Right atrium auricular region (tissue), 2 donors: ENCODE measurements around the gene ITGB6. TPM values are rescaled to one million over a fixed set of nuclear protein-coding genes. Genes with fewer than 3 reads are reported as not detected.

Experiments
- DNase-seq: peaks from one replicate; pipeline ENCODE4 v3.0.0-alpha.2; 2019; ENCODE audit warnings: low spot score
- H3K27ac ChIP-seq, 2 donors: fragments of 200-600 bp; sonication (generic); 1 replicate in 1 of 2; 2 replicates in 1 of 2; pipeline ENCODE4 v1.5.1; 2016 to 2019
- H3K27me3 ChIP-seq, 2 donors: fragments of 200-600 bp; sonication (generic); one replicate each; pipeline versions ENCODE4 v1.5.1 to v1.6.0; 2017 to 2019
- H3K36me3 ChIP-seq: fragments of 200-600 bp; sonication (generic); one replicate; pipeline ENCODE4 v1.5.1; 2016
- H3K4me1 ChIP-seq, 2 donors: fragments of 200-600 bp; sonication (generic); one replicate each; pipeline versions ENCODE4 v1.5.1 to v1.6.0; 2017 to 2019
- H3K4me3 ChIP-seq, 2 donors: fragments of 200-600 bp; sonication (generic); 1 replicate in 1 of 2; 2 replicates in 1 of 2; pipeline ENCODE4 v1.5.1; 2017 to 2019; ENCODE audit warnings: mild to moderate bottlenecking in 1 of 2, moderate library complexity in 1 of 2
- H3K9me3 ChIP-seq, 2 donors: fragments of 200-600 bp; sonication (generic); one replicate each; pipeline ENCODE4 v1.5.1; 2019
- total RNA-seq, 2 donors: library from RNA; depleted of rRNA; stranded (reverse); fragments of >200 nt; gene quantifications; one replicate each; pipeline ENCODE4 v1.1.0, GENCODE V29; 2016
- TF ChIP-seq, protein P1 (sequence below), 2 donors: fragments of 200-600 bp; sonication (generic); IDR thresholded peaks; one replicate each; pipeline ENCODE4 v1.5.1; 2019; ENCODE audit warnings: antibody characterized with exemption in 2 of 2

ITGB6 gene
- total RNA-seq, 2 donors from 2014 or later = 0.20 to 0.30 TPM

GRCh38 chr2:160205505-160205904 lies 5.4 kb upstream of the ITGB6 start:
- Histone ChIP-seq H3K4me1 (peaks cover 0 to 21% of the 10 kb centered on the region in 2 donors), H3K4me3 (no peak overlapping the region), H3K9me3 (no peaks in the 10 kb centered on the region), H3K27me3 (no peaks in the 10 kb centered on the region), H3K36me3 (no peaks in the 10 kb centered on the region), H3K27ac (no peak overlapping the region)
- no peak for DNase-seq
- TF ChIP-seq, protein P1, sequence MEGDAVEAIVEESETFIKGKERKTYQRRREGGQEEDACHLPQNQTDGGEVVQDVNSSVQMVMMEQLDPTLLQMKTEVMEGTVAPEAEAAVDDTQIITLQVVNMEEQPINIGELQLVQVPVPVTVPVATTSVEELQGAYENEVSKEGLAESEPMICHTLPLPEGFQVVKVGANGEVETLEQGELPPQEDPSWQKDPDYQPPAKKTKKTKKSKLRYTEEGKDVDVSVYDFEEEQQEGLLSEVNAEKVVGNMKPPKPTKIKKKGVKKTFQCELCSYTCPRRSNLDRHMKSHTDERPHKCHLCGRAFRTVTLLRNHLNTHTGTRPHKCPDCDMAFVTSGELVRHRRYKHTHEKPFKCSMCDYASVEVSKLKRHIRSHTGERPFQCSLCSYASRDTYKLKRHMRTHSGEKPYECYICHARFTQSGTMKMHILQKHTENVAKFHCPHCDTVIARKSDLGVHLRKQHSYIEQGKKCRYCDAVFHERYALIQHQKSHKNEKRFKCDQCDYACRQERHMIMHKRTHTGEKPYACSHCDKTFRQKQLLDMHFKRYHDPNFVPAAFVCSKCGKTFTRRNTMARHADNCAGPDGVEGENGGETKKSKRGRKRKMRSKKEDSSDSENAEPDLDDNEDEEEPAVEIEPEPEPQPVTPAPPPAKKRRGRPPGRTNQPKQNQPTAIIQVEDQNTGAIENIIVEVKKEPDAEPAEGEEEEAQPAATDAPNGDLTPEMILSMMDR (IDR thresholded peaks at IDR 0.05) = no peak

DNA sequence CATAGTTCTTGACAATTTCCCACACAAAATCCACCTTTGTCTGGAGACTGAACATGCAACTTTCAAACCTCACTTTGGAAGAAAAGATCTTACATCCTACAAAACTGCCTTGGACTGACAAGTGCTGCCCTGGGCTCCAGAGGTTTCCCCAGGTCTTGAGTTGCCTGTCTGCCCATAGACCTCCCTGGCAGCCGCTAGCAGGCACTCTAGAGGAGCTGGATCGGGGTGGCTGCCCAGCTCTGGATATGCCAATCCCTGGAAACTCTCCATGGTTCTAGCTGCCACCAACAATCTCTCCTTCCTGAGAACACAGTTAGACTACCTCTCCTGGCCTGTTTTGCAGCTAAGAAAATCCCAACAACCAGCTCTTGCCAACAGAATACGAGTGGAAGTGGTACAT lies 3.4 kb upstream of the ITGB6 start:
- Histone ChIP-seq H3K4me1 (peaks cover 0 to 9% of the 10 kb centered on the region in 2 donors), H3K27me3 (no peaks in the 10 kb centered on the region), H3K9me3 (no peaks in the 10 kb centered on the region), H3K27ac (no peak overlapping the region), H3K4me3 (no peak overlapping the region), H3K36me3 (no peaks in the 10 kb centered on the region)
- DNase-seq = no peak
- TF ChIP-seq, protein P1 (IDR thresholded peaks at IDR 0.05) = no peak

GRCh38 chr2:160203007-160203406 lies 2.9 kb upstream of the ITGB6 start:
- H3K27ac ChIP-seq = no peak overlapping the region
- H3K27me3 ChIP-seq = no peaks in the 10 kb centered on the region
- H3K4me1 ChIP-seq = peaks cover 0 to 5% of the 10 kb centered on the region in 2 donors
- no peaks in the 10 kb centered on the region for H3K36me3 ChIP-seq
- no peaks in the 10 kb centered on the region for H3K9me3 ChIP-seq
- TF ChIP-seq, protein P1 (IDR thresholded peaks at IDR 0.05) = no peak
- DNase-seq = no peak
- no peak overlapping the region for H3K4me3 ChIP-seq

- H3K27ac ChIP-seq = no peak overlapping the region
- H3K4me3 ChIP-seq = no peak overlapping the region
- no peaks in the 10 kb centered on the region for H3K9me3 ChIP-seq
- no peak for DNase-seq
- H3K4me1 ChIP-seq = peaks cover 0 to 7% of the 10 kb centered on the region in 2 donors
- TF ChIP-seq, protein P1 (IDR thresholded peaks at IDR 0.05) = no peak
- H3K27me3 ChIP-seq = no peaks in the 10 kb centered on the region
- H3K36me3 ChIP-seq = no peaks in the 10 kb centered on the region
Measured at GRCh38 chr2:160201849-160202539, 1.9 kb upstream of the ITGB6 start.

GRCh38 chr2:160200921-160201320 lies 849 bp upstream of the ITGB6 start:
- H3K9me3 ChIP-seq = no peaks in the 10 kb centered on the region
- TF ChIP-seq, protein P1 (IDR thresholded peaks at IDR 0.05) = no peak
- no peaks in the 10 kb centered on the region for H3K27me3 ChIP-seq
- no peak overlapping the region for H3K4me3 ChIP-seq
- peaks cover 0 to 7% of the 10 kb centered on the region in 2 donors for H3K4me1 ChIP-seq
- no peaks in the 10 kb centered on the region for H3K36me3 ChIP-seq
- no peak for DNase-seq
- no peak overlapping the region for H3K27ac ChIP-seq

GRCh38 chr2:160199053-160199452 lies 1.0 kb downstream of the ITGB6 start:
- Histone ChIP-seq H3K9me3 (no peaks in the 10 kb centered on the region), H3K4me3 (no peak overlapping the region), H3K36me3 (no peaks in the 10 kb centered on the region), H3K4me1 (peaks cover 0 to 7% of the 10 kb centered on the region in 2 donors), H3K27ac (no peak overlapping the region), H3K27me3 (no peaks in the 10 kb centered on the region)
- no peak for DNase-seq
- TF ChIP-seq, protein P1 (IDR thresholded peaks at IDR 0.05) = no peak
